Measurements from ENCODE around the gene CFAP210.
"Not testable (repeated sequence)": the region's sequence is repeated elsewhere in the genome, so short reads cannot be mapped to it uniquely, and the experiment has no call there.

Gene CFAP210

GRCh38 chr2:169690958-169691357 lies 3.2 kb downstream of the CFAP210 start:
- Histone ChIP-seq H4K12ac (ENCODE audit: low read depth, low read length) (no peak overlapping the region), H3K14ac (ENCODE audit: low read length) (no peak overlapping the region), H4K8ac (ENCODE audit: low read depth, low read length) (no peak overlapping the region), H3K4me2 (ENCODE audit: low read length) (no peak overlapping the region), H3K27ac (ENCODE audit: low read depth, low read length) (no peak overlapping the region), H2BK120ac (ENCODE audit: insufficient read depth, low read length, poor library complexity) (no peak overlapping the region), H3K4ac (ENCODE audit: low read depth, low read length) (no peak overlapping the region), H2BK12ac (ENCODE audit: low read length) (no peak overlapping the region), H3K36me3 (ENCODE audit: control insufficient read depth in 1 of 2, insufficient read depth in 2 of 2, low read length in 2 of 2) (no peaks in the 10 kb centered on the region), H2BK5ac (ENCODE audit: low read depth, low read length, poor library complexity) (no peak overlapping the region), H3K27me3 (ENCODE audit: insufficient read depth, low read length) (no peaks in the 10 kb centered on the region), H3K23ac (ENCODE audit: low read length) (no peak overlapping the region), H3K79me2 (ENCODE audit: control insufficient read depth, insufficient read depth, low read length, poor library complexity) (peaks cover 3% of the 10 kb centered on the region), H2AFZ (ENCODE audit: insufficient read depth, low read length, poor library complexity) (no peak overlapping the region), H3K9me3 (ENCODE audit: insufficient read depth, low read depth, low read length) (no peaks in the 10 kb centered on the region), H3K4me1 (ENCODE audit: control insufficient read depth in 1 of 2, insufficient read depth in 2 of 2, low read length in 2 of 2) (peaks cover 0 to 8% of the 10 kb centered on the region in 2 experiments), H3K18ac (ENCODE audit: low read length) (no peak overlapping the region), H3K9ac (ENCODE audit: low read length) (no peak overlapping the region), H3K79me1 (ENCODE audit: low read length) (peaks cover 4% of the 10 kb centered on the region), H2AK5ac (ENCODE audit: low read length) (no peak overlapping the region), H4K91ac (ENCODE audit: low read depth, low read length) (no peak overlapping the region), H3K4me3 (ENCODE audit: low read depth, low read length) (no peak overlapping the region)
- DNase-seq: no peak
- WGBS (ENCODE audit: extremely low coverage, insufficient coverage, insufficient read length): no CpG with 5 or more reads among the region's 1 CpG

- not testable (repeated sequence) for H3K14ac ChIP-seq (ENCODE audit: low read length); H3K9me3 ChIP-seq (ENCODE audit: insufficient read depth, low read depth, low read length); H3K79me2 ChIP-seq (ENCODE audit: control insufficient read depth, insufficient read depth, low read length, poor library complexity); H2BK12ac ChIP-seq (ENCODE audit: low read length); H3K79me1 ChIP-seq (ENCODE audit: low read length); H3K4me2 ChIP-seq (ENCODE audit: low read length); H2AFZ ChIP-seq (ENCODE audit: insufficient read depth, low read length, poor library complexity); H4K8ac ChIP-seq (ENCODE audit: low read depth, low read length); DNase-seq; H3K4me1 ChIP-seq (ENCODE audit: control insufficient read depth in 1 of 2, insufficient read depth in 2 of 2, low read length in 2 of 2); H3K4ac ChIP-seq (ENCODE audit: low read depth, low read length); H3K4me3 ChIP-seq (ENCODE audit: low read depth, low read length); H3K18ac ChIP-seq (ENCODE audit: low read length); H3K27ac ChIP-seq (ENCODE audit: low read depth, low read length); H4K12ac ChIP-seq (ENCODE audit: low read depth, low read length); H3K9ac ChIP-seq (ENCODE audit: low read length); H3K27me3 ChIP-seq (ENCODE audit: insufficient read depth, low read length); H2BK120ac ChIP-seq (ENCODE audit: insufficient read depth, low read length, poor library complexity); H2AK5ac ChIP-seq (ENCODE audit: low read length); H3K23ac ChIP-seq (ENCODE audit: low read length); H4K91ac ChIP-seq (ENCODE audit: low read depth, low read length); H3K36me3 ChIP-seq (ENCODE audit: control insufficient read depth in 1 of 2, insufficient read depth in 2 of 2, low read length in 2 of 2); H2BK5ac ChIP-seq (ENCODE audit: low read depth, low read length, poor library complexity)
Measured at GRCh38 chr2:169687943-169688342, 6.3 kb downstream of the CFAP210 start.

DNA sequence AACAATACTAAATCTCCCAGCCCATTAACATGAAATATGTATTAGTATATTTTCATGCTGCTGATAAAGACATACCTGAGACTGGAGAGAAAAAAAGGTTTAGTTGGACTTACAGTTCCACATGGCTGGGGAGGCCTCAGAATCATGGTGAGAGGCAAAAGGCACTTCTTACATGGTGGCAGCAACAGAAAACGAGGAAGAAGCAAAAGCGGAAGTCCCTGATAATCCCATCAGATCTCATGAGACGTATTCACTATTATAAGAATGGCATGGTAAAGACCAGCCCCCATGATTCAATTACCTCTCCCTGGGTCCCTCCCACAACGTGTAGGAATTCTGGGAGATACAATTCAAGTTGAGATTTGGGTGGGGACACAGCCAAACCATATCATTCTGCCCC lies 7.4 kb downstream of the CFAP210 start:
- not testable (repeated sequence) for H3K79me1 ChIP-seq (ENCODE audit: low read length); H3K9ac ChIP-seq (ENCODE audit: low read length); H4K12ac ChIP-seq (ENCODE audit: low read depth, low read length); H3K4me1 ChIP-seq (ENCODE audit: control insufficient read depth in 1 of 2, insufficient read depth in 2 of 2, low read length in 2 of 2); H3K36me3 ChIP-seq (ENCODE audit: control insufficient read depth in 1 of 2, insufficient read depth in 2 of 2, low read length in 2 of 2); H2AFZ ChIP-seq (ENCODE audit: insufficient read depth, low read length, poor library complexity); H3K4ac ChIP-seq (ENCODE audit: low read depth, low read length); H4K91ac ChIP-seq (ENCODE audit: low read depth, low read length); H3K4me2 ChIP-seq (ENCODE audit: low read length); H3K9me3 ChIP-seq (ENCODE audit: insufficient read depth, low read depth, low read length); H3K14ac ChIP-seq (ENCODE audit: low read length); H2AK5ac ChIP-seq (ENCODE audit: low read length); H3K79me2 ChIP-seq (ENCODE audit: control insufficient read depth, insufficient read depth, low read length, poor library complexity); H3K23ac ChIP-seq (ENCODE audit: low read length); H3K18ac ChIP-seq (ENCODE audit: low read length); H4K8ac ChIP-seq (ENCODE audit: low read depth, low read length); H2BK5ac ChIP-seq (ENCODE audit: low read depth, low read length, poor library complexity); H3K27me3 ChIP-seq (ENCODE audit: insufficient read depth, low read length); H2BK12ac ChIP-seq (ENCODE audit: low read length); DNase-seq; H3K27ac ChIP-seq (ENCODE audit: low read depth, low read length); H2BK120ac ChIP-seq (ENCODE audit: insufficient read depth, low read length, poor library complexity); H3K4me3 ChIP-seq (ENCODE audit: low read depth, low read length)
- WGBS (ENCODE audit: extremely low coverage, insufficient coverage, insufficient read length): no CpG with 5 or more reads among the region's 4 CpGs

DNA sequence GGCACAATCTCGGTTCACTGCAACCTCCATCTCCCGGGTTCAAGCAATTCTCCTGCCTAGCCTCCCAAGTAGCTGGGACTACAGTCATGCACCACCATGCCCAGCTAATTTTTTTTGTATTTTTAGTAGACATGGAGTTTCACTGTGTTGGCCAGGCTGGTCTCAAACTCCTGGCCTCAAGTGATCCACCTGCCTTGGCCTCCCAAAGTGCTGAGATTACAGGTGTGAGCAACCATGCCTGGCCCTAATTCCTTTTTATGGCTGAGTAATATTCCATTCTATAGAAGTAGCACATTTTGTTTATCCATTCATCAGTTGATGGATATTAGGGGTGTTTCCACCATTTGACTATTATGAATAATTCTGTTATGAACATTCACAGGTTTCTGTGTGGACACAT lies 9.5 kb downstream of the CFAP210 start:
- not testable (repeated sequence) for H3K79me2 ChIP-seq (ENCODE audit: control insufficient read depth, insufficient read depth, low read length, poor library complexity); H2BK120ac ChIP-seq (ENCODE audit: insufficient read depth, low read length, poor library complexity)
- WGBS (ENCODE audit: extremely low coverage, insufficient coverage, insufficient read length): no CpG with 5 or more reads among the region's 2 CpGs

More for the DNA sequence above, 9.5 kb downstream of the CFAP210 start:
- not testable (repeated sequence) for H3K4me1 ChIP-seq (ENCODE audit: control insufficient read depth in 1 of 2, insufficient read depth in 2 of 2, low read length in 2 of 2); H4K12ac ChIP-seq (ENCODE audit: low read depth, low read length); H3K27me3 ChIP-seq (ENCODE audit: insufficient read depth, low read length); H4K8ac ChIP-seq (ENCODE audit: low read depth, low read length); H3K9me3 ChIP-seq (ENCODE audit: insufficient read depth, low read depth, low read length); H3K79me1 ChIP-seq (ENCODE audit: low read length); H3K14ac ChIP-seq (ENCODE audit: low read length); H2BK12ac ChIP-seq (ENCODE audit: low read length); H2AK5ac ChIP-seq (ENCODE audit: low read length); DNase-seq; H3K27ac ChIP-seq (ENCODE audit: low read depth, low read length); H2AFZ ChIP-seq (ENCODE audit: insufficient read depth, low read length, poor library complexity); H3K4me3 ChIP-seq (ENCODE audit: low read depth, low read length); H4K91ac ChIP-seq (ENCODE audit: low read depth, low read length); H3K4me2 ChIP-seq (ENCODE audit: low read length); H3K23ac ChIP-seq (ENCODE audit: low read length); H3K18ac ChIP-seq (ENCODE audit: low read length); H3K36me3 ChIP-seq (ENCODE audit: control insufficient read depth in 1 of 2, insufficient read depth in 2 of 2, low read length in 2 of 2); H3K9ac ChIP-seq (ENCODE audit: low read length); H3K4ac ChIP-seq (ENCODE audit: low read depth, low read length); H2BK5ac ChIP-seq (ENCODE audit: low read depth, low read length, poor library complexity)
